Measurements from ENCODE around the gene CMTR2. TPM values are rescaled to one million over a fixed set of nuclear protein-coding genes. Genes with fewer than 3 reads are reported as not detected.
A peak's percentile ranks its signal among the peaks of the same experiment; 100 is the strongest.

The CMTR2 gene
- total and polyA plus RNA-seq, 9 donors, result 5.6 to 26.1 (median 17.3) TPM

GRCh38 chr16:71311553-71312158 lies 22.5 kb upstream of the CMTR2 start:
- intact Hi-C loops (cut with DNase I), result no loop called here
- Histone ChIP-seq H3K27me3 (no peaks in the 10 kb centered on the region), H3K36me3 (no peaks in the 10 kb centered on the region), H3K4me3 (no peak overlapping the region), H3K27ac (no peak overlapping the region), H3K4me1 (ENCODE audit: insufficient read depth) (no peaks in the 10 kb centered on the region), H3K9me3 (no peaks in the 10 kb centered on the region)
- no peak for TF ChIP-seq POLR2A (IDR thresholded peaks at IDR 0.05)
- peak in 1 of 3 donors; percentile 14 for TF ChIP-seq CTCF (IDR thresholded peaks at IDR 0.05)
- WGBS, 3 donors, result 17 to 30% (median 21%) methylated on average over 7 of the region's 7 CpGs
- peak in 1 of 5 donors; percentile 19 for DNase-seq

- no peaks in the 10 kb centered on the region for H3K9me3 ChIP-seq
- 62 to 81% (median 70%) methylated on average over 5 of the region's 5 CpGs for whole genome bisulfite sequencing, 3 donors
- H3K27ac ChIP-seq, result no peak overlapping the region
- no peak for DNase-seq
- no peak overlapping the region for H3K4me3 ChIP-seq
- intact Hi-C loops (cut with DNase I), result no loop called here
- H3K27me3 ChIP-seq, result no peaks in the 10 kb centered on the region
- H3K4me1 ChIP-seq (ENCODE audit: insufficient read depth), result no peaks in the 10 kb centered on the region
- no peak for TF ChIP-seq CTCF (IDR thresholded peaks at IDR 0.05)
- TF ChIP-seq EP300 (IDR thresholded peaks at IDR 0.05), result no peak
- TF ChIP-seq POLR2A (IDR thresholded peaks at IDR 0.05), result no peak
- H3K36me3 ChIP-seq, result no peaks in the 10 kb centered on the region
These were observed 14.7 kb upstream of the CMTR2 start for GRCh38 chr16:71303938-71304337.

GRCh38 chr16:71297341-71297634 lies 8.1 kb upstream of the CMTR2 start:
- 65 to 76% (median 68%) methylated on average over 2 of the region's 2 CpGs for WGBS, 3 donors
- Histone ChIP-seq H3K27ac (no peak overlapping the region), H3K27me3 (no peaks in the 10 kb centered on the region), H3K9me3 (no peaks in the 10 kb centered on the region), H3K4me1 (ENCODE audit: insufficient read depth) (no peaks in the 10 kb centered on the region), H3K36me3 (no peaks in the 10 kb centered on the region), H3K4me3 (no peak overlapping the region)
- no peak for TF ChIP-seq EP300 (IDR thresholded peaks at IDR 0.05)
- no peak for TF ChIP-seq POLR2A (IDR thresholded peaks at IDR 0.05)
- TF ChIP-seq CTCF (IDR thresholded peaks at IDR 0.05), result no peak
- intact Hi-C loops (cut with DNase I), result no loop called here
- no peak for DNase-seq

GRCh38 chr16:71296584-71297340 lies 7.6 kb upstream of the CMTR2 start:
- Histone ChIP-seq H3K4me1 (ENCODE audit: insufficient read depth) (no peaks in the 10 kb centered on the region), H3K4me3 (no peak overlapping the region), H3K36me3 (no peaks in the 10 kb centered on the region), H3K27ac (no peak overlapping the region), H3K27me3 (no peaks in the 10 kb centered on the region), H3K9me3 (no peaks in the 10 kb centered on the region)
- no peak for DNase-seq
- no peak for TF ChIP-seq CTCF (IDR thresholded peaks at IDR 0.05)
- TF ChIP-seq POLR2A (IDR thresholded peaks at IDR 0.05), result no peak
- no peak for TF ChIP-seq EP300 (IDR thresholded peaks at IDR 0.05)
- WGBS, 3 donors, result 64 to 70% (median 65%) methylated on average over 3 of the region's 3 CpGs
- intact Hi-C loops (cut with DNase I), result no loop called here
